ENCODE measurements around the gene CACNA1B.
"Not testable (repeated sequence)": the region's sequence is repeated elsewhere in the genome, so short reads cannot be mapped to it uniquely, and the experiment has no call there.

Gene CACNA1B

DNA sequence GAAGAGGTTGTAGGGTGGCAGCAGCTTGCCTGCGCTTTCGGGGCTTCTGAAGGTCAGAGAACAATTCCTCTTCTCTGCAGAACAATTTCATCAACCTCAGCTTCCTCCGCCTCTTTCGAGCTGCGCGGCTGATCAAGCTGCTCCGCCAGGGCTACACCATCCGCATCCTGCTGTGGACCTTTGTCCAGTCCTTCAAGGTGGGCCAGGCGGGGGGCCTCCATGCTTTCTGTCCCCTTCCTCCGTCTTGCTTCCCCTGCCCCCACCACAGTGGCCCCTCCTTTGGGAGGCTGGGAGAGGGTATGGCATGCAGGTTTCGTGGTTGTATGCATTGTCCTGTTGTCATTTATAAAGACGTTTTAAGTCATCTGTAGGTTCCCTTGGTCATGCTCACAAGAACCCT lies 195.8 kb downstream of the CACNA1B start:
- DNase-seq (ENCODE audit: low spot score), result no peak

DNA sequence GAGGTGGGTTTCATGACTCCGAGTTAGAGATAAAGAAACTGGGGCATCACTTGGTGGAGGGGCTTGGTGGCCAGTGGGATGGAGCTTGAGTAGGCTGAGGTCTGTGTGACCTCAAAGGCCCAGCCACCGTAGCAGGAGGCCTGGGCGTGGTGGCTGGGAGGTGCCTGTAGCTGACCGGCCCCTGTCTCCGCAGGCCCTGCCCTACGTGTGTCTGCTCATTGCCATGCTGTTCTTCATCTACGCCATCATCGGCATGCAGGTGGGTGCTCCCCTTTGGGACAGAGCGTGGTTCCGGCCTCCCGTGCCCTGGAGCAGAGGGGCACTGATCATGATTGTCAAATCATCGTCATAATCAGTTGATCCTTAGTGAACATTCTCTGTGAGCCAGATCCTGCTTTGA lies 196.2 kb downstream of the CACNA1B start:
- no peak for DNase-seq (ENCODE audit: low spot score)

GRCh38 chr9:138074516-138074915 lies 196.9 kb downstream of the CACNA1B start:
- DNase-seq (ENCODE audit: low spot score), result no peak

DNA sequence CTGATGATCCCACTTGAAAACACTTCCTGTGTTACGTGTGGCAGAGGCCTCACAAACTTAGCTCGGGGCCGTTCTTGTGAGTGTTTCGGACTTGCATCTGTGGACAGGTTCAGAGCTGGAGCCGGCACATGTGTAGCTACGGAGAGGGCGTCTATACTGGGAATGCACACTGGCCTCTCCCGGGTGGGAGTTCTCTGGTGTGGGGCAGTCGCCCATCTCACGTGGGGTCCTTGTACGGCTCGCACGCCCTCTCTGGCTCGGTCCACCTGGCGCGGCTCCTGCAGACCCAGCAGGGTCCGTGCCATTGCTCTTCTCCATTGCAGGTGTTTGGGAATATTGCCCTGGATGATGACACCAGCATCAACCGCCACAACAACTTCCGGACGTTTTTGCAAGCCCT lies 197.9 kb downstream of the CACNA1B start:
- DNase-seq (ENCODE audit: low spot score), result no peak

- no peak for DNase-seq (ENCODE audit: low spot score)
Observed at GRCh38 chr9:138075961-138076649, 198.5 kb downstream of the CACNA1B start.

DNA sequence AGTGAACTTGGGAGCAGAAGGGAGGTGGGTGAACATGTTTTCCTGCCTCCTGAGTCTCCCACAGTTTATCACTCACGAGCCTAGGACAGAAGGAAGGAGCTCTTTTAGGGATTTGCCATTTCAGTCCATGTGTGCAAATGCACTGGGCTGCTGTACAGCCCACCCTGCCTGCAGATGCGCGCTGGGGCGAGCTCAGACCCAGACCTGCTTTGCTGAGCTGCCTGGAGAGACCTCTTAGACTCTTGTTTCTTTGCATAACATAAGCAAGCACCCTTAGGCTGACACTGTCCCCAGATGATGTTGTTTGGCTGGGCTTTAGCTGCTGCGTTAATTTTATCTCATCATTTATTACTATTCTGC lies 199.0 kb downstream of the CACNA1B start:
- no peak for DNase-seq (ENCODE audit: low spot score)

DNA sequence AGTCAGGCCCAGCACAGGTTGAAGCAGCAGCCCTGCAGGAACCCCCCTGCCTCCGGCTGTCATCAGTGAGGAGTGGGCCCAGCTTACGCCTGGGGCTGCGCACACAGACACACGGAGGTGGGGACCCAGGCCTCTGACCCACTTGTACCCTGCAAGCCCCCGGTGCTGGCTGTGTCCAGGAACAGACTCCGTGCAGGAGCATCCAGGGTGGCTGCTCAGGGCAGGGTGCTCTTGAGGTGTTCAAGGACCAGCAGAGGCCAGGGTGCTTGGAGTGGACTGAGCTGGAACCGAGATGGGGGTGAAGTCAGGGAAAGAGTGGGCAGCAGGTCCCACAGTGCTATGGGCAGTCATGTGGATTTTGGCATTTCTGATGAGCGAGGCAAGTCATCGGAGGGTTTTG lies 199.5 kb downstream of the CACNA1B start:
- DNase-seq (ENCODE audit: low spot score), result no peak

- DNase-seq (ENCODE audit: low spot score), result no peak
Observed at GRCh38 chr9:138077898-138078540, 200.4 kb downstream of the CACNA1B start.

- no peak for DNase-seq (ENCODE audit: low spot score)
Observed at GRCh38 chr9:138078846-138079245, 201.3 kb downstream of the CACNA1B start.

DNA sequence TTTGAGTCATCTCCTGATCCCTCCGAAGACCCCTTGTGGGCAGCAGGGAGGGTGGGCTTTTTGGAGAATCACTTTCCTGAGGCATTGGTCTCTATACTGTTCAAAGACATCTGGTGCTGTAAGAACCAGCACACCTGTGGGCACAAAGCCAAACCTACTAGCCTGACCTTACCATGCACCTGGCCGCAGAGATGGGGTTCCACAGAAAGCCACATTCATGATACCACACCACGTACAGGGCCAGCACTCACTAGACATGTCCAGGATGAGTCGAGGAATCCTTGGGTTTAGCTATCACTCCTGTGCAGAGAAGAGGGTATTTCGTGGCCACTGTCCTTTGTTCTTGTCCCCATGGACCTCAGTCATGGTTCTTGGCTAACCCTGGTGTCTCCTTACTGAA lies 203.4 kb downstream of the CACNA1B start:
- no peak for DNase-seq (ENCODE audit: low spot score)

- DNase-seq (ENCODE audit: low spot score), result no peak
Observed at GRCh38 chr9:138082918-138083636, 205.5 kb downstream of the CACNA1B start.

DNA sequence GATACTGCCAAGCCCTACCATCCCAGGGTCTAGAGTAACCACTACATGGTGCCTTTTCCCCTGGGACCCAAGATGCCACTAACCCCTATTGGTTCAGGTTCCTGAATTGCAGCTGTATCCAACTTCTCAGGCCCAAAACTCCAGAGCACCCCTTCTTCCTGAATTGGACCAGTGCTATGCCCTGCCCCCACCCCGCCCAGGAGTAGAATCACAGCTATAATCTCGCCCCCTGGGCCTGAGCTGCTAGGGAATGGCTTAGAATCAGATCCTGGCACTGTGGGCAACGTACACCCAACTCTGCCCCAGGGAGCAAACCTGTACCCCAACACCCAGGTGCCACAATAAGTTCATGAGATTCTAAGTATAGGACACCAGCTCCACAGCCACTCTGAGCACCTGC lies 206.3 kb downstream of the CACNA1B start:
- no peak for DNase-seq (ENCODE audit: low spot score)

DNA sequence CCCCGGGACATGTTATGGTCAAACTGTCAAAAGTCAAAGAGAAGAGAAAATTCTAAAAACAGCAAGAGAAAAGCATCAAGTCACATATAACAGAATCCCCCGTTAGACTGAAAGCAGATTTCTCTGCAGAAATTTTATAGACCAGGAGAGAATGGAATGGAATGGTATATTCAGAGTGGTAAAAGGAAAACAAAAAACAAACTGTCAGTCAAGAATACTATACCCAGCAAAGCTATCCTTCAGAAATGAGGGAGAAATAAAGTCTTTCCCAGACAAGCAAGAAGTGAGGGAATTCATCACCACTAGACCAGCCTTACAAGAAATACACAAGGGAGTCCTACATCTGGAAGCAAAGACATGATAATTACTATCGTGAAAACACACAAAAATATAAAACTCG lies 208.0 kb downstream of the CACNA1B start:
- no peak for DNase-seq (ENCODE audit: low spot score)

DNA sequence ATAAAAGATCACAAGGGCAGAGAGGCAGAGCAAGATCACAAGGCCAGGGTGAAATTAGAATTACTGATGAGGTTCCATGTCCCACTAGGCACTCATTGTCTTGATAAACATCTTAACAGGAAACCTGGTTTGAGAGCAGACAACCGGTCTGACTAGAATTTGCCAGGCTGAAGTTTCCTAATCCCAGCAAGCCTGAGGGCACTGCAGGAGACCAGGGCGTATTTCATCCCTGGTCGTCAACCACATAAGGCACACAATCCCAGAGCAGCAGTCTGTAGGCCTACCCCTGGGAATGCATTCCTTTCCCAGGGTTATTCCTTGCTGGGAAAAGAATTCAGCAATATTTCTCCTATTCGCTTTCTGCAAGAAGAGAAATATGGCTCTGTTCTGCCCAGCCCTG lies 214.5 kb downstream of the CACNA1B start:
- DNase-seq (ENCODE audit: low spot score), result not testable (repeated sequence)

DNA sequence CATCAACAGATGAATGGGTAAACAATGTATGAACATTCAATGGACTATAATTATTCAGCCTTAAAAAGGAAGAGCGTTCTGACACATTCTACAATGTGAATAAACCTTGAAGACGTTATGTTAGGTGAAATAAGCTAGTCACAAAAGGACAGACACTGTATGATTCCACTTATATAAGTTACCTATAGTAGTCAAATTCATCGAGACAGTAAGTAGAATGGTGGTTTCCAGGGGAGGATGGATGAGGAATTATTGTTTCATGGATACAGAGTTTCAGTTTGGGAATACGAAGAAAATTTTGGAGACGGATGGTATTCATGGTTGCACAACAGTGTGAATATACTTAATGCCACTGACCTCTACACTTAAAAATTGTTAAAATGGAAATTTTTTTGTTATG lies 216.4 kb downstream of the CACNA1B start:
- no peak for DNase-seq (ENCODE audit: low spot score)

DNA sequence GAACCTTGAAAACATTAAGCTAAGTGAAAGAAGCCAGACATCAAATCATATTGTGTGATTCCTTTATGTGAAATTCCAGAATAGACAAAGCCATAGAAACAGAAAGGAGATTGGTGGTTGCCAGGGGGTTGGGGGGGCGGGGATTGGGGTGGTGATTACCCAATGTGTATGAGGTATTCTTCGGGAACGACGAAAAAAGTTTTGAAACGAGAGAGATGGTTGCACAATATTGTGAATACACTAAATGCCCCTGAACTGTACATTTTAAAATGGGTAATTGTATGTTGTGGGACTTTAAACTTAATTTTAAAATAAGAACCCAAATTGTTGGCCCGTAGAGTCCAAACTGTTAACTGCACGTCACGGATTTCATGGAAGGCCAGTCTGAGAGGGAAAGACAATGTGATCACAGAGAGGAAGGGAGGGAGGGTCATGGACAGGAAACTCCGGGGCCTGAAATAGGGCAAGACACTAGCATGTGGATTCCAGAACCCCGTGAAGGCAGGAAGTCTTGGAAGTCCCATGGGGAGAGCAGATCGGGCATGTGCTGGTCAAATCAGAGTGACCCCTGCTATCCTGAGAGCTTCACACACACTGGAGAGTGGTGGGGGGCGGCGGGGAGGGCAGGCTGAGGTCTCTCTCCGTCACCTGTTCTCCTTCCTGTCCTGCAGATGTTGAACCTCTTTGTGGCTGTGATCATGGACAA lies 218.4 kb downstream of the CACNA1B start:
- no peak for DNase-seq (ENCODE audit: low spot score)

- DNase-seq (ENCODE audit: low spot score), result no peak
Observed at GRCh38 chr9:138096519-138096845, 218.9 kb downstream of the CACNA1B start.

DNA sequence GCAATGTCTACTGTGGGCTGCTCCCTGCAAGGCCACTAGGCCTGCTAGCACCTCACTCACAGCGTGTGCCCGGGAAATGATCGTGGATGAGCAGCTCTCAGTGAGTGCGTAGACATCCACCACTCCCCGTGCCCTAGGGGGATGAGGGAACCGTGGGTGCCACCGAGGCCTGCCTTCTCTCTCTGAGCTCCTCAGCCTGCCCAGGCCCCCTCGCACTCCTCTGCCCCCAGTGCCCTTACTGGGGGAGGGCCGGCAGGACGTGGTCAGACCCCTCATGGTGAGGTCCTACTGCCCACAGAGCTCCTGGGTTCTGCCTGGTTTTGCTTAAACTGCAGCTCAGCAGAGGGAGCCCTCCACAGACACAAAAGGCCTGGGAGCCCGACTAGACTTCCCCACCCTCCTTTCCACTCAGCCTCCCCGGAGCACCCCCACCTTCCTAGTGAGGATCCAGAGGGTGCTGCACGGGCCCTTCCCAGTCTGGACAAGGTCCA lies 220.0 kb downstream of the CACNA1B start:
- no peak for DNase-seq (ENCODE audit: low spot score)

DNA sequence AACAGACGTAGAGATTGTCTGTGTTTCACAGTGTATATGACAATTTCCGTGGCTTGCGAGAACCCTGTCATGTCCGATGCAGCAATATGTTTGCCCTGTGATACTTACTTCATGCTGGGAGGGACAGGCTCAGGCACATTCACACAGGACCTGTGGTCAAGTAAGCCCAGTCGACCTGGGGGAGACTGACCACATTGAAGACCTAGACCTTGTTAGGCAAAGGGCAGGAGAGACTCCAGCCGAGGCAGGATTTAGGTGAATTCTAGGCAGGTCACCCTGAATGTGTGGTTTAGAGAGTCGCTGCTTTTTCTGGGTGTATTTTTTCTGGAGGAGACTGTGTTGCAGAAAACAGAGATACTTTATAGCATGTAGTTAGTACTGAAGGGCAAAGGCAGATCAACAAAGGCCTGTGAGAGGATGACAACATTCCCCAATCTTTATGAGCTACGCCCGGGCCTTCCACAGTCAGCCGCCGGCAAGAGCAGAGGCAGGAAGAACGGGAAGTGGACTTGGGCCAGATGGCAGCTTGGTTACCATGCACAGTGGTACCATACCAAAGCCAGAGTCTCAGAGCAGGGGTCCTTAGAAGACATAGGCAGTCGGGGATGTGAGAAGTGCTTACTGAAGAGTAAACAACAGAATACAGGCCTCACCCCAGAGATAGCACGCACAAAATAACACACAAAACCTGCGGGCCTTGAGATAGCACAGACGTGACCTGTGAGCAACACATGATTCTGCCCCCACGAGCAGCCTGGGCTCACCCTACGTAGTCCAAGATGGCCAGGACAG lies 220.7 kb downstream of the CACNA1B start:
- DNase-seq (ENCODE audit: low spot score), result no peak

GRCh38 chr9:138098908-138099791 lies 221.6 kb downstream of the CACNA1B start:
- no peak for DNase-seq (ENCODE audit: low spot score)
